HG03469 (cell line): ENCODE measurements around the gene MRPL48.

Experiments
- ATAC-seq: cut with Tn5 transposase; IDR thresholded peaks from one replicate; pipeline ENCODE4 v1.9.1; 2021; ENCODE audit warnings: mild to moderate bottlenecking, moderate library complexity, moderate number of reproducible peaks; ENCODE audit not compliant: unreplicated experiment

MRPL48 gene

DNA sequence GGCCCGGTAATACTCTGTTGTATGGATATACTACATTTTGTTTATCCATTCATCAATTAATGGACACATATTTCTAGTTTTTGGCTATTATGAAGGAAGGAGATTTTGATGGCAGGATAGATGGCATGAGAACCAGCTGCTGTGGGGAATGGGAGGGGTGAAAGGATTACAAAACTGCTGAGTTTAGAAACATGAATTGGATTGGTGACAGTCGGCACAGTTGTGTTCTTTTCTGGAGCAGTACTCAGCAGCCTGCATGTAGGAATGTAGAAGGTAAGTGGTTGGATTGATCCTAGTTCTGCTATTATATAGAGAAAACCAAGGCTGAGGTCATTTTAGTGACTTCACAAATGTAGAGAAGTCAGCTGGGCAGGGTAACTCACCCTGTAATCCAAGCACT lies 96.2 kb downstream of the MRPL48 start:
- no peak for ATAC-seq

DNA sequence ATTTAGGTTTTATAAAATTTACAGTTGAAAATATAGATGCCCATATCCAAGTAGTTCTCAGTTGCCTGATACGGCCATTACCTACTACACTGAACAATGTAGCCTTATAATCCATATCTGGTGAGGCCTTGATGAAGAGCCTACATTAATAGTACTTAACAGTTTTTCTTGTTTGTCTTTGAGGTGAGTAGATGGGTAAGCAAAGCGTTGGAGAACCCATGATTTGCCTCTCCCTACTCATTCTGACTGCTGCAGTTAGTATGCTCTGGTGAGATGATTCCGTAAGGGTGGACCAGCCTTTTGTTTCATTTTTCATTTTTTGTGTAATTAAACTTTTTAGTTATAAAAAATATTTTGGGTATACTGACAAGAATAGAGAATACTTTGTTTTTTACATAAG lies 100.6 kb downstream of the MRPL48 start:
- ATAC-seq = no peak

DNA sequence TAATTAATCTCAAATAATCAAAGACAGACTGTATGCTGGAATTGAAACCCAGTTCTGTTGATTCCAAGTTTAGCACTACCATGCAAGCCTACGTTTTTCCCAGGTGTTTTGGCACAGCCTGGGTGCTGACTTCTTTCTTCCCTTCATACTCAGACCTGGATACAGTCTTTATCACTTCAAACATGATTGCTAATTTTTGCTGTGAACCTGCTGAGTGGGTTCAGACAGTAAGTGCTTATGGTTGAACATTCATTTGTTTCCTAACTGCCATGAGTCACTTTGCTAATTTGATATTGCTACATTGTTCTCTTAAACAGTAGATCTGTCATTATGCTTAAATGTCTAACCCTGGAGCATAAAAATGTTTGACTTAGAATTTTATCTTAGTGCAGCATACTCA lies 101.3 kb downstream of the MRPL48 start:
- no peak for ATAC-seq

DNA sequence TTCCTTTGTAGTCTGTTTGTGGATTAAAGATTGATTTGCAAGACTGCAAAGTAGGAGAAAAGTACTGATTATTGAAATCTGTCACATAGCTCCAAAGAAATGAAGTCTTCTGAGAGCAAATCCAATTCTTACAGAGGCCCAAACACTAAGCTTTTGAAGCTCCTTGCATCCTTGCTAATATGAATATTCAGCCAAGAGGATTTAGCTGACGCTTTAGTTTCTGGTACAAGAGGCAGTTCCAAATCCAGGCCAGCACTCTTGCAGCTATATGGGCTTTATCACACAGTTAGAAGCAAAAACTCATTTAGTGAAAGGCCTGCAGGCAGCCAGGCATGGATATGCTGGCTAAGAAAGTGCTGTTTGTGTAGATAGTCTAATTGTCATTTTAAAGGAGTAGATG lies 101.9 kb downstream of the MRPL48 start:
- no peak for ATAC-seq

DNA sequence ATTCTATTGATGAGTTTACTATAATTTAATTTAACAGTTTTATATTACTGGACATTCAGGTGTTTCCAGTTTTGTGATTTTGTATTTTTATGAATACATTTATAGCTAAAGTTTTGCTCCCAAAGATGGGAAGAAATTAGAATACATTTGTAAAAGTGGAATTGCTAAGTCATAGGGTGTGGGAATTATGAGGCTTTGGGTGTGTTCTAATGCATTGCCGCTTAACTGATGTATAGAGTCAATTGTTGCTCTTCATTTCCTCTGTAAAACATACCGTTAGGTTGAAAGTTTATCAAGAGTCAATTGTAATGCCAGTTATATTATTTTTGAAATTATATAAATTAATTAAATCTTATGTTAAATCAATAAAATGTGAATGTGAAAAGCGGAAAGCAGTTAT lies 105.4 kb downstream of the MRPL48 start:
- no peak for ATAC-seq

DNA sequence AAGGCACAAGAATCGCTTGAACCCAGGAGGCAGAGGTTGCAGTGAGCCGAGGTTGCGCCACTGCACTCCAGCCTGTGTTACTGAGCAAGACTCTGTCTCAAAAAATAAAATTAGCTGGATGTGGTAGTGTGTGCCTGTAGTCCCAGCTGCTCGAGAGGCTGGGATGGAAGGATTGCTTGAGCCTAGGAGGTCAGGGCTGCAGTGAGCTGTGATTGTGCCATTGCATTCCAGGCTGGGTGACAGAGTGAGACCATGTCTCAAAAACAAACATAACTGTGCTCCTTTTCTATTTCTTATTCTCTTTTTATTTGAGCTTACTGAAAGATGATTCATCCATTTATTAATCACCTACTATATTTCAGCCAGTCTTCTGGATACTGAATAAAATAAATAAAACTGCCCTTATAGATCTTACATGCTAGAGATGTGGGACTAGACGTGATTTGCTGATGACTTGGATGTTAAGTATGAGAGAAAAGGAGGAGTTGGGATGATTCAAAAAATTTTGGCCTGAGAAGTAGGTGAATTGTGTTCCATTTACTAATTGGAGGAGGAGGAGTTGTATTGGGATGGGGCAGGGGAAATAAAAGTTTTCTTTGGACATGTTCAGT lies 107.2 kb downstream of the MRPL48 start:
- ATAC-seq = no peak

DNA sequence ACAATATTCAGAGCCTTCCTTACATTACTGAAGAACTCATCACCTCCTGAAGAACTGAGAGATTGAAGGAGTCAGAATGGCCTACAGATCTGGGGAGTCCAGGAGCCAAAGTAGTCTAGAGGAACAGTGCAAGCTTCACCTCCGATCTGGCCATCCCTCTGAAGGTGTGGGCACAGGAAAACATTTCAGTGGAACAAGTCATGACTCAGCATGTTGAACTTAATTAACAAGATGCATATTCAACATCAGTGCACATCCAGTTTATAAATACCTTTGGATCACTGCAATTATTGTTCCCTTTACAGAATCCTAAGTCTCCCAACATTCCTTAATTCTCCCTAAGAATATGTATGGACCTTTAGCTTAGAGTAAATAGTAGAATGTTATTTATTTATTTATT lies 114.6 kb downstream of the MRPL48 start:
- ATAC-seq = no peak

DNA sequence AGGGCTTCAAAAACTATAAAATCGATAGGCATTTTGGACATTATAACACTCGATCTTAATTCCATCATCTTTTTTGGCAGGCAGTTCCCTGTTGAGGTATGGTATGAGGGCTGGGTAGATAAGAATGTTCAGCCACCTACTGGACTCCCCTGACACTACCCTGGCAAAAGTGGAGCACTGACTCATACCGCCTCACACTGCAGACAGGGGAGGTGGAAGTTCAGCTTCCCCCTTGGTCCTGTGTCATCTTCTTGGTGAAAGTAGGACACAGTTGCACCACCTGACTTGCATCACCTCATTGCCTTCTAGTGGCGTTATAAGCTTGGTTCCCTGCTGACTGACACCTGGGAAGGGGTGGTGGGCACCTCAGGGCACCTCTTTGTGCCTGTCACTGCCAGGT lies 119.5 kb downstream of the MRPL48 start:
- ATAC-seq = no peak

DNA sequence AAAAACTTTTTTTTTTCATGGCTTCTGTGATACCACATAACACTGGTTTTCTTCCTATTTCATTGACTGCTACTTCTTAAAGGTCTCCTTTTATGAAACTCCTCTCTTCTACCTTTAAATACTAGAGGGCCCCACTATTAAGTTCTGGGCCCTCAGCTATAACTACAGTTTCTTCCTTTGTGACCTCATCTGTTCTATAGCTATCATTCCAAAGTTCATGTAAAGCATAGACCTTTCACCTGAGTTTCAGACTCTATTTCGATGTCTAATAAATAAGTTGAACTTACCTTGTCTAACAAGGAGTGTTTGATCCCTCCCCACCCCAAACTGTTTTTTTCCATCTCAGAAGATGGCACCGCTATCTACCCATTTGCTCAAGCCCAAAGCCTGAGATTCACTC lies 124.4 kb downstream of the MRPL48 start:
- ATAC-seq = no peak

DNA sequence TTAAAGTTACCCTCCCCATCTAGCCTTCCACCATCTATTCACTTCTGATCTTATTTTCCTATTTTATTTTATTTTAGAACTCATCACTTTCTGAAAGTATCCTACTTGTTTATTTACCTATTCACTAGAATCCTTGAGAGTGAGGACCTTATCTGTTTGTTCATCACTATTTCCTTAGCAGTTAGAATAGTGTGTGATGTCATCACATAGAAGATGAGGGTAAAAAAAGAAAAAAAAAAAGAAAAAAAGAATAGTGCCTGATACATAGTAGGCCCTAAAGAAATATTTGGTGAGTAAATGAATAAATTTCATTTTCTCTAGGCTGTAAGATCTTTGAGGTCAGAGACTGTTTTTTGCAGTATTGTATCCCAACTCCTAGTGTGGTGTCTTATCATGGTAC lies 125.8 kb downstream of the MRPL48 start:
- ATAC-seq = no peak

DNA sequence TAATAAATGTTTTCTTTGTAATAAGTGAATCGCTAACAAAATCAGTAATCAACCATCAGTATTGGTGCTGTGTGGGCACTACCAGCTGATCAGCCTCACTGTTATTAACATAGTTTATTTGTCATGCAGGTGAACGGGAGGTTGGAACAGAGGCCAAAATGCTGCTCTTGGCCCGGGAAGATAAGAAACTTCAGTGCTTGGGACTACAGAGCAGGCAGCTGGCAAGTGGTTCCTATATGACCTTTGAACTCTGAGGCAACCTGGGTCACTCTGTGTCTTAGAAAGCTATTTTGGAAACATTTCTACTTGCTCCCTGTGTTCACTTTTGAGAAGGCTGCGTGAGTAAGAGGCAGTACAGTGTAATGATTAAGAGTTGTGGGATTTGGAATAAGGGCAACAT lies 126.6 kb downstream of the MRPL48 start:
- no peak for ATAC-seq
